Dedifferentiated amniotic fluid mesenchymal stem cell (primary cell): Measurements from ENCODE around the gene SLC31A1.

Source experiments
- DNase-seq: peaks from one replicate; pipeline ENCODE4 v3.0.0-alpha.2; 2016; ENCODE audit errors: extremely low spot score

SLC31A1 gene

DNA sequence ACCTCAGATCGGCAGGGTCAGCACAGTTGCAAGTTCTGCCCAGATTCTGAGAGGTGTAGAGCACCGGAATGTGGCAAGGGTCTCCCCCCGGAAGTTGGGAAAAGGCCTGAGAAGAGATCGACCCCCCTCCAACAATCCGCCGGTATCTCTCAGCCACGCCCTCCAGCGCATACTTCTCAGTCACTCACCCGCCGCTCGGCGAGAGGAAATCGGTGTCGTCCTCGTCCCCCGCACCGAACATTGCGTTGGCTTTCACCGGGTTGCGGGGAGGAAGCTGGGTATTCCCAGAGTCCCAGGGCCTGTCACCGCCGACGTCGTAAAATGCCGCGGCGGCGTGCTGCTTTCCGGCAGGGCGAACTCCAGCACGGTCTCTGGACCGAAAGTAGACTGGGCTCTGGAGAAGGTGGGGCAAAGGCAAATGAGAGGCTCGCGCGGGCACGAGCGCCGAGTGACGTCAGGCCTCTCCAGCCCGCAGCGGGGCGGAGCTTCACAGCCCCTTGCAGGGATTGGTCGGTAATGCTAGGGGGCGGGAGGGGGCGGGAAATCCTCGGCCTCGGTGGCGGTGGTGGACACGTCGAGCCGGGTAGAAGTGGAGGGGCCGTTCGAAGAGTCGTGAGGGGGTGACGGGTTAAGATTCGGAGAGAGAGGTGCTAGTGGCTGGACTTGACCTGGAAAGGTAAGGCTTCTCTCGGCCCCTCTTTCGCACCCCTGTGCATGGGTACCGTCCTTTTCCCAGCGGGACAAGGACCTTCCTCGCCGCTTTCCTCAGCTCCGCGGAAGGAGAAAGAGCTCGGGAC, at the start of gene SLC31A1, which contains the start of gene FKBP15:
SLC31A1 (plus strand) TSS at position 542 of the 797 bp plus-strand sequence. CDS start 34,605 bp downstream, outside the sequence.
FKBP15 (minus strand) TSS at position 275 of the 797 bp plus-strand sequence; CDS start at position 241, 34 bp downstream.
- peak; percentile 98 for DNase-seq

DNA sequence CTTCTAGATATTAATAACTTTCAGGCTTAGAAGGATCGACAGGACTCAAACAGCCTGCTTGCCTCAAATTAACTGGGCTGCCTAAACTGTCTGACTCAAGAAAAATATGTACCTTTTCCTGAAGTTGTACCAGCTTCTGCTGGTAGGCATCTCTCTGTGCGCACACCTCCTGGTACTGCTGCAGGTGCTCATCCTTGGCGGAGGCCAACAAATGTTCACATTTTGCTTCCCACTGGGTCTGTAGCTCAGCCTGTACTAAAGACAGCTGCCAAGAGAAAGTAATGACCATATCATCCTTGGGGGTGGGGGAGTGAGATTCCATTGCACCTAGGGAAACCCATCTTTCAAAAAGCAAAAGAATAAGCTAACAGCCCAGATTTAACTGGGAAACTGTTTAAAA, 48.0 kb upstream of the SLC31A1 start:
- DNase-seq = no peak

DNA sequence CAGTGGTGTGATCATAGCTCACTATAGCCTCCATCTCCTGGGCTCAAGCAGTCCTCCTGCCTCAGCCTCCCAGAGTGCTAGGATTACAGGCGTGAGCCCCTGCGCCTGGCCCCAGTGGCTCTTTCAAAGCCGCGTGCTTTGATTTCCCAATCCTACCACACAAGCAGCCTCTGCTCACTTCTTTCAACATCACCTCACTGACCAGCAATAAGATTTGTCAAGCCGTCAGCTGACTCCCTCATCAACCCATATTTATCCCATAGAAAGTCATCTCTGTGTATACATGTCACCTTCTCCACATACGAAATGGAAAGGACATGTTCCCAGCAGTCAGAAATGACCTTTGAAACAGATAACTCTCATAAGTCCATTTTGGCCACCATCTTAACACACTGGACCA, 44.5 kb upstream of the SLC31A1 start:
- DNase-seq = no peak

DNA sequence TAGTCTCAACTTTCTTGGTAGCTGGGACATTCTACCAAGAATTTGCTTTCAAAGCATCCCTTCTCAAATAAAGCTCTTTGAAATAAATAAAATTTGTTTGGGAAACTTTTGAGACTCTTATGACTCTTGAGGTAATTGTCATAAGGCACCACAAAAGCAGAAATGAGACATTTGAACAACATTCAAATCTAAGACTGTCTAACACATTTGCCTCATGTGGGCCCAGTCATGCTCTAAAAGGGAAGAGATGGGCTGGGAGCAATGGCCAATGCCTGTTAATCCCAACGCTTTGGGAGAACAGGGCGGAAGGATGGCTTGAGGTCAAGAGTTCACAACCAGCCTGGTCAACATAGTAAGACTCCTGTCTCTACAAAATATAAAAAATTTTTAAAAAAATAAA, 44.1 kb upstream of the SLC31A1 start:
- DNase-seq = no peak

DNA sequence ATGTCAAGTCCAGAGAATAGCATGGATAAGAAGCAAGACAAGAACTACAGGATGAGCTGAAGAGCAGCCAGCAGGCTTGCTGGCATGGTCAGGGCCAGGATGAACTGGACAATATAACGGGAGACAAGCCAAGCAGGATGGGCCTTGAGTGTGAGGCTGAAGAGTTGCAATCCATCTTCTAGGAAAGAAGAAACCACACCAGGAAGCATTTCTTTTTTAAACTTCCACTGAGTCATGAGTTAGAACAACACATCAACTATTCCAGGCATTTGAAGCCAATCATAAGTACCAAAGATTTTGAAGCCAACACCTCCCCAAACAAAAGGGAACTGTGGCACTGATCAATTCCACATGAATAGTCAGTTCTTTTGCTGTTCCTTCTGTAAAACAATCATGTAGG, 43.3 kb upstream of the SLC31A1 start:
- peak; percentile 21 for DNase-seq

DNA sequence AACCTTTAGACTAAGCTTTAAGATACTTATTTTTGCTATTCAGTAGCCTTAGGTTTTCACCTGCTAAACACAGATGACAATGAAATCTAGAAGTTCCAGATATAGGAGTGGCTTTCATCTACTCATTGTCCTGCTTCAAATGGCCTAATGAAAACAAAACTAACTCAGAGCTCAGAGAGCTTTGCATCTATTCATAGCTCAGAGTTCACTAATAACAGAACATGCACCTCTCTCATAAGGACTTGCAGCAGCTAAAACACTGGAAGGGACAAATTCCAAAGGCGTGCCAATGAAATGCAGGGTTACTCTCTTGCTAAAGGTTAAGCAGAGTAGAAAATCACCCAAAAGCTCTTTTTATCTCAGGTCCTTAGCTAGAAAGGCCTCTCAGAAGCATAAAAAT, 41.5 kb upstream of the SLC31A1 start:
- no peak for DNase-seq

DNA sequence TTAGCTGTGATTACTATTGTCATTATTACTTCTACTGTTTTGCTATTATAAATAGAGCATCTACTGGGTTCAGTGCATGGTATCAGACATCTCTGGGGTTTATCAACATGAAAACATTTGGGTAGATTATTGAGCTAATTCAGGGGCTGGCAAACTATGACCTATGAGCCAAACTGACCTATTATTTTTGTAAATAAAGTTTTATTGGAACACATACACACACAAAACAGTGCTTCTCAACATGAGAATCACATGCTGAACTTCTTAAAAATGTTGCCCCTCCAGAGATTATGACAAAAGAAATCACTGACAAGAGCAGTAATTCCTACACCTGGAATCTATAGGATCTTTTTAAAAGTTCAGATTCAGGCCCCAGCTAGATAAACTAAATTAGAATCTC, 40.2 kb upstream of the SLC31A1 start:
- DNase-seq = no peak

DNA sequence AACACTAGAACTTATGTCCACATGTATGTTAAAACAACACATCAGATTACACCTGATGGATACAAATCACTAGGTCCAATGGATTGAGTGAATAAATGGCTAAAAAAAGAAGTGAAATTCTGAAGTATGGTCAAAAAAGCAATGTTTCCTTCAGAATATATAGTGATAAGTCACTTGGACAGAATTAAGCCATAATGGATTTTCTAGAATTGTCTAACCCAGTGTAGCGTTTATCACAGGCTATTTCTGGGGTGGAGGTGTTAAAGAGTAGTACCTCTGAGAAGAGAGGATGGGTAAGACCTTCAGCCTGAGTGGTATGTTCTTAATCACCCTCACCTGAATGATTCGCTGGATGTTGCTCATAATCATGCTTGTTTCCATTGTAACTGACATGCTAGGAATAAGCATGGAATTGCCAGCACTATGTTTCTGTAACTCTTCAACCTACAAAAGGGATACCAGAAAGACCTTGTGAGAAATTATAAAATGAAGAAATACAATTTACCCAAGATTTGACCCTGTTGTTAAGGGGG, 37.3 kb upstream of the SLC31A1 start:
- no peak for DNase-seq

DNA sequence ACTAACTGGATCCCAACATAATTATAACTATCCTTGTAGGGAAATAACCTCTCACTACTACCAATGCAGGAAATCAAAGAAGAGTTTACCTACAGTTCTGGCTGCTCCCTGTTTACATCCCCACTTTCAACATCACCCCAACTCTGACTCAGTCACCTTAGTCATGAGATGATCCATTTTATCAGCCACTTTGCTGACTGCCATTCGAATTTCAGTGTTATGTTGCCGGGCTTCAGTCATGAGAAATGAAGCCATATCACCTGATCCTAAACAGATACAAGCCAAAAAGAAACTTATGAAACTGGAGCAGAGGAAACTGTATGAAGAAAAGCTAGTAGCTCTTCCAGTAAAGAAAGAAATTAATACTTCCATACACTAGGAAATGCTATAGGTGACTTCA, 36.8 kb upstream of the SLC31A1 start:
- DNase-seq = no peak

DNA sequence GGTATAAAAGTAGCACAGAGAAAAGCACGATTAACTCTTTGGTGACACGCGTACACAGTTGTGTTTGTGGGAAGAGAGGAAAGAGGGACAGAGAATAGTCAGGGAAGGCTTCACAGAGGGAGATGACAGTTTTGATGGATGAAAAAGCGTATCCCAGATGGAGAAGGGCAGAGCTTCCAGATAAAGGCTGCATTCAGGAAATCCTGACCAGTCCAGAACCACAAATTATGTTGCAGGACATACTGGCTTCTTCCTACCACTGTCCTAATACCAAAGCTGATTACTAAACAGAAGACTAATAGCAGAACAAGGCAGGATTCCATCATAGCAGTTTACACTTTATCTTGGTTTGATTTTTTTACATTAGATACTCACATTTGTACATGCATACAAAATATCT, 36.1 kb upstream of the SLC31A1 start:
- DNase-seq = no peak

DNA sequence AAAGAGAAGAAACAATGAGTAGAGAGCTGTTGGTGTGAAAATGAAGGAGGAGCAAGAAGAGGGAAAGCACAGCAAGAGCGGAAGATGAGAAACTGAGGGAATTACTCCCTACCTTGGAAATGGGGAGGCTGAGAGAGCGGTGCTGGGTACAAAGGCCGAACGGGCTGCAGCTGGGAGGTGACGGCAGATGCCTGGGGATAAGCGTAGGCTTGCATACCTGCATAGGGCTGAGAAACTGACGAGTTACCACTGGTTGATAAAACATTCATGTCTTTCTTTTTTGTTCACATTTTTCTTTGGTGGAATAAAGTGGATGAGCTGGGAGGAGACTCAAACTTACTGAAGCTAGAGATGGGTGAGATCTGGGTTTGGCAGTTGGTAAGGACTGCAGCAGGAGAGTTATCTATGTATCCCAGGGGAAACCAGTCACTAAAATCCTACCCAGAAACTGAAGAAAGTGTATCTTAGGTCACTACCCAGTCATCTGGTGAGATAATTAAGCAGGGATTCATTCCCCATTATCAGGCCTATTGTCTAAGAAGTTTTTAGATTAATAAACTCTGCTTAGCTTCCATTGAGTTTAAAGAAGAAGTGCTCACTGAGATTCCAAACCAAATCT, 35.1 kb upstream of the SLC31A1 start:
- no peak for DNase-seq

DNA sequence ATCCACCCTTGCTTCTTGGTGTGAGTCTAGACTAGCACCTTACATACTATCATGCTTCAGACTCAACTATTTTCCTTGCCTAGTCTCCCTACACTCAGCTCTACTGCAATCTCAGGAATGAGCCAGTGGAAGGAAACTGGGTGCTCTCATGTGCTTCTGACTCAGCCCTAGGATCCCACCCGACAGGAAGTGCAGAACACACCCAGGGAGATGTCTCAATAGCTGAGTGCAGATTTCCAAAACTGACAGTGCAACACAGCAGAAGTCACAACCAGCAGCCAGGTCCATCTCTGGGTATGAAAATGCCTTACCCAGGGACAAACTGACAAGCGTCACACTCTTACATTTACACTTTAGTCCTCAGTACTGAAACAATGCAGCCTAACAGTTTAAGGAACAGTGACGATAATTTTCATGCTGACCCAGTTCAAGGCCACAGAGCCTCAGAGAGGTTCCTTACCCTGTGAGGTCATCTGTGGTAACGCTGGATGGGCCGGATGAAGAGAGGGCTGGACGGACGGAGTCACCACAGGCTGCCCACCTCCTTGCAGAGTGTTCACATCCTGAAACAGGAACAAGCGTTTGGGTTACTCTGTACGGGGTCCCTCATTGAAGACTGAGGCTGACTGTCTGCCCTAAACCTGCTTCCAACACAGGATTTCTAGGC, 33.3 kb upstream of the SLC31A1 start:
- DNase-seq = peak; percentile 76

DNA sequence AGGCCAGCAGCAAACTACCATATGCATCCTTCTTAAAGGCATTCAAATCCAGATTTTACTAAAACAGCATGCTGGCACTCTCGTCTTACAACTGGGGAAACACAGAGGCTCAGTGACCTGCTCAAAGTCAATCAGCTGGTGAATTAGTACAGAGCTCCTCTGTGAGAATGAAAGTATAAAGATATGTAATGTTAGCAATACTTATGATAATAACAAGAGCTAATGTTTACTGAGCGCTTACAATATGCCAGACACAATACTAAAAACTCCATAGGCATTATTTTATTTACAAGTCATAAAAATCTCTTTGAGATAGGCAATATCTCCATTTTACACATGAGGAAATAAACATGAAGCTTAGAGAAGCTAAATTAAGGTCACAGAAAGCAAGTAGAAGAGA, 28.9 kb upstream of the SLC31A1 start:
- no peak for DNase-seq

DNA sequence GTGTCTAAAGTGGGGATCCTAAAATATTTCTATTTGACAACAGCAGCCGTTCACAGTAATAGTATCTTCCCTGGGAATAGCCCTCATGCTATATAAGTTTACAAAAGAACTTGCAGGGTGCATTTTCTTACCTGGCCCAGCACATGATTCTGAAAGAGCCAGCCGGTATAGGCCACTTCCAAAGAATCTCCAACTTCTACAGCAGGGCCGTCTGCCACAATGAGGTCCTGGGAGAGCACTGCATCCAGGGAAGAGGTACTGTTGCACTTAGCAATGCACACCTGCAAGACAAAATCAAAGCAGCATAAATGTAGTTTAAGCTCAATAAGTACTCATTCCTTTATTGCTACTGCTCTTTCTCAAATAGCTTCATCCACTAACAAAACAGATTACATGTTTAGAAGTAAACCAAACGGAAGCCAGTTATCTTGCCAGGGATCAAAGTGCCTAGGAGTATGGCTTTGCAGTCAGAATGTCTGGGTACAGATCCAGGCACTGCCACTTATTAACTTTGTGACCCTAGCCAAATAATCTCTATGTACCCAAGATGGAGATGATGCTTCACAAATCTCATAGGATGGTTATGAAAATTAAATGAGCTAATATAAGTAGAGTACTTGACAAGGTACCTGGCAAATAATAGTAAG, 21.5 kb upstream of the SLC31A1 start:
- DNase-seq = no peak

DNA sequence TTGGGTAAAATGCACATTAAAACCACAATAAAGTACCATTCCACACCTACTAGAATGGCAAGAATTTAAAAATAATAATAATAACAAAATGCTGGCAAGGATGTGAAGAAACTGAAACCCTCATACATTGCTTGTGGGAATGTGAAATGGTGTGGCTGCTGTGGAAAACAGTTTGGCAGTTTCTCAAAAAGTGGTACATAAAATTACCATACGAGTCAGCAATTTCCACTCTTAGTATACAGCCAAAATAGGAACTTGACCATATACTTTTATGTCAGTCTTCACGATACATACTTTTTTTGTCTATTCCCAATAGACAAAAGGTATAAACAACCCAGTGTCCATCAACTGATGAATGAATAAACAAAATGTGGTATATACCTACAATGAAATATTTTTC, 15.9 kb upstream of the SLC31A1 start:
- no peak for DNase-seq

DNA sequence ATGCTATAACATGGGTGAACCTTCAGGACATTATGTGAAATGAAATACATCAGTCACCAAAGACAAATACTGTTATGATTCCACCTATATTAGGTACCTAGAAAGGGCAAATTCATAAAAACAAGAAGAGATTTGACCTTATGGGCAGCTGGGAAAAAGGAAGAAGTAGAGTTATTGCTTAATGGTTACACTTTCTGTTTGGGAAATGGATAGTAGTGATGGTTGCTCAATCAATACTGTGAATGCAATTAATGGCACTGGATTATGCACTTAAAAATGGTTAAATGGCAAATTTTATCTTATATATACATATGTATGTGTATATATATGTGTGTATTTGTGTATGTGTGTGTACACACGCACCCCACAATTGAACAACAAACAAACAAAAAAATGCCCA, 15.5 kb upstream of the SLC31A1 start:
- no peak for DNase-seq

DNA sequence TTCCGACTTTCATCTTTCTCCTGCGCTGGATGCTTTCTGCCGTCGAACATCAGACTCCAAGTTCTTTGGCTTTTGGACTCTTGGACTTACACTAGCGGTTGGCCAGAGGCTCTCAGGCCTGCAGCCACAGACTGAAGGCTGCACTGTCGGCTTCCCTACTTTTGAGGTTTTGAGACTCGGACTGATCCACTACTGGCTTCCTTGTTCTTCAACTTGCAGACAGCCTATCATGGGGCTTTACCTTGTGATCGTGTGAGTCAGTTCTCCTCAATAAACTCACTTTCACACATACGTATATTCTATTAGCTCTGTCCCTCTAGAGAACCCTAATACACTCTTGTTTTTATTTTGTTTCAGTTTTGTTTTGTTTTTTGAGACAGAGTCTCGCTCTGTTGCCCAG, 10.5 kb upstream of the SLC31A1 start:
- no peak for DNase-seq

DNA sequence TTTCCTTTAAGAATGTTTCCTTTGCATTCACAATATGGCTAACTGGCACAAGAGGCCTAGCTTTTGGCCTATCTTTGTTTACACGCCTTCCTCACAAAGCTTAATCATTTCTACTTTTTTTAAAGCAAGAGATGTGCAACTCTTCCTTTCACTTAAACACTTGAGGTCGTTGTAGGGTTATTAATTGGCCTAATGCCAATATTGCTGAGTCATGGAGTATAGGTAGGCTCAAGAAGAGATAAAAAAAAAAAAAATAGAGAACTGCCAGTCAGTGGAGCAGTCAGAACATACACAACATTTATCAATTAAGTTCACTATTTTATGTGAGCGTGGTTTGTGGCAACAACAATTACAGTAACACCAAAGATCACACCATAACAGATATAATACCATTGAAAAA, 6.2 kb upstream of the SLC31A1 start:
- DNase-seq = no peak

DNA sequence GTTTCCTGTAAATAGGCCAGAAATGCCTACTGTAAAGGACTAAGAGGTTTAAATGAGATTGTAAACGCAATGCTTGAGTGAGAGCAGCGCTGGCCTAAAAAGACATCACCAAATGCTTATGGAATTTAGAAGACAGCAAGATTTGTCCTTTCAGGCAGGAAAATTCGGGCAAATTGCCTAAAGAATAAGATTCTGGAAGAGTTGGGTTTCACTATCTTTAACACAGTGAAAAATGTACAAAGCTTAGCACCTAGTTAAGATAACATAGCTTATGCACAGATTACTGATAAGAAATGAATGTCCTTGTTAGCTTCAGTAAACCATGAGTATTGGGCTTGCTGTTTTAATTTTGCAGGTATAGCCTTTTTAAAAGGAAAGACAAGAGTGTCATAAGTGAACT, 4.9 kb upstream of the SLC31A1 start:
- DNase-seq = no peak

DNA sequence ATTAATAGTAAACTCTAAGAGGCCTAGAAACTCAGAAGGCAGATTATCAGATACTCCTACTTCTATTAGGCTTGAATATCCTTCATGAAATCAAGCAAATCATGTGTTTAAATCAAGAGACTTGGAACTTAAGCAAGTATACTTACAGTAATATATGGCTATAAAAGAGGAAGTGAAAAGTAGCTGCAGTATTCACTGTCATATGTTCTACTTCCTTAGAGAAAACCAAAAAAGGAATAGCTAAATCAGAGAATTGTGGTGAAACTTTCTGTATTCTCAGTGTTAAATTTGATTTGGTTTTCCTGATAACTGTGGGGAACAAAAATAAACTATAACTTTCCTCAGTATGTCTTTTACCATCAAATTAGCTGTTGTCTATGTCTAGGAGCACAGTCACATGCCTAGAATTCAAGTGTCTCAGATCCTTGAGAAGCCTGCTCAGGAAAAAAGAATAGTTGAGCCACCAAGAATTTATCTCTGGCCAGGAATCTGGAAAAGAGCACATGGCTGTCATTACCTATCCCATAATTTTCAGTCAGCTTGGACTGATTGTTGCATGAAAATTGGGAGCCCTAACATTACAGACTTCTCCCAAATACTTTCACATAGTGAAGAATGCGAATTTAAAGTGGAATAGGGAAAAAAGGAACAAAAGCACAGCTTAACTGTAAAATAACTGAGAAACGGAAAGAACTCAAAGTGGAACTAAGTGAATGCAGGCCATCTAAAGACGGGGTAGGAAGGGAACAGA, 2.0 kb upstream of the SLC31A1 start:
- DNase-seq = no peak

DNA sequence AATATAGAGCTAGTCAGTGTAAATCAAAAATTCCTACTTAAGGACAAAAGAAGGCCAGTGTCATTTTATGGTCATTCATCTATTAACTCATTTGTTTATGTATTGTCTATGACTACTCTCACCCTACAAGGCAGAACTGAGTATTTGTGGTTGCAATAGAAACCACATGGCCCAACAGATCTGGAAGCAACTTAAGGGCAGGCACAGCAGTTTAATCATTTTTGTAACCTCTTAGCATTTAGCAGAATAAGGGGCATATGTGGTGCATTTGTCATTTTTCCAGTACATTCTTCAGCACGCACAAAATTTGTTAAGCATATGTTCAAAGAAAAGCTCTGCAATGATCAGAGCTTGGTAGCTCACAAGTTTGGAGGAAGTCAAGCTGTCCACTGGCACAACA, 1.4 kb upstream of the SLC31A1 start:
- peak; percentile 31 for DNase-seq
